Neural cell (in vitro differentiated cells): Measurements from ENCODE around the gene C3AR1.

Source experiments
- CTCF ChIP-seq: fragments of 450-650 bp; IDR thresholded peaks from 2 replicates; pipeline ENCODE4 v1.5.1; 2014; ENCODE audit warnings: antibody characterized with exemption, mild to moderate bottlenecking, moderate library complexity; ENCODE audit not compliant: poor library complexity, severe bottlenecking
- EP300 ChIP-seq: fragments of 450-650 bp; conservative IDR thresholded peaks from 2 replicates; pipeline ENCODE4 v1.6.1; 2014; ENCODE audit warnings: antibody characterized with exemption, mild to moderate bottlenecking, moderate library complexity; ENCODE audit not compliant: poor library complexity, severe bottlenecking
- EZH2 ChIP-seq: fragments of 200-600, 300-800 bp; shearing (Covaris generic), sonication (generic); IDR thresholded peaks from 2 replicates; pipeline ENCODE4 v1.6.1; 2014; ENCODE audit warnings: antibody characterized with exemption, low read length, borderline replicate concordance, mild to moderate bottlenecking; ENCODE audit not compliant: insufficient read depth, poor library complexity, severe bottlenecking
- MXI1 ChIP-seq: fragments of 450-650 bp; conservative IDR thresholded peaks from 2 replicates; pipeline ENCODE4 v1.6.1; 2014; ENCODE audit warnings: antibody characterized with exemption, mild to moderate bottlenecking; ENCODE audit not compliant: poor library complexity, severe bottlenecking
- POLR2AphosphoS5 ChIP-seq: IDR thresholded peaks from 2 replicates; pipeline ENCODE4 v1.6.1; 2012
- RAD21 ChIP-seq: fragments of 450-650 bp; conservative IDR thresholded peaks from 2 replicates; pipeline ENCODE4 v1.6.1; 2014; ENCODE audit warnings: antibody characterized with exemption, mild to moderate bottlenecking, moderate library complexity
- REST ChIP-seq: IDR thresholded peaks from 2 replicates; pipeline ENCODE4 v1.6.1; 2012; ENCODE audit warnings: borderline replicate concordance
- TAF1 ChIP-seq: IDR thresholded peaks from 2 replicates; pipeline ENCODE4 v1.6.1; 2012; ENCODE audit warnings: low read depth

GRCh38 chr12:8077207-8077606, 11.0 kb upstream of the C3AR1 start:
- TF ChIP-seq POLR2AphosphoS5 (no peak), CTCF (no peak), TAF1 (no peak), EP300 (no peak), REST (no peak), RAD21 (no peak), MXI1 (no peak), EZH2 (no peak)
